ENCODE results near the gene IGF2BP2. TPM values are rescaled to one million over a fixed set of nuclear protein-coding genes. Genes with fewer than 3 reads are reported as not detected.

IGF2BP2 gene
- total RNA-seq, 1 experiment from 2014 or later: 135 TPM

DNA sequence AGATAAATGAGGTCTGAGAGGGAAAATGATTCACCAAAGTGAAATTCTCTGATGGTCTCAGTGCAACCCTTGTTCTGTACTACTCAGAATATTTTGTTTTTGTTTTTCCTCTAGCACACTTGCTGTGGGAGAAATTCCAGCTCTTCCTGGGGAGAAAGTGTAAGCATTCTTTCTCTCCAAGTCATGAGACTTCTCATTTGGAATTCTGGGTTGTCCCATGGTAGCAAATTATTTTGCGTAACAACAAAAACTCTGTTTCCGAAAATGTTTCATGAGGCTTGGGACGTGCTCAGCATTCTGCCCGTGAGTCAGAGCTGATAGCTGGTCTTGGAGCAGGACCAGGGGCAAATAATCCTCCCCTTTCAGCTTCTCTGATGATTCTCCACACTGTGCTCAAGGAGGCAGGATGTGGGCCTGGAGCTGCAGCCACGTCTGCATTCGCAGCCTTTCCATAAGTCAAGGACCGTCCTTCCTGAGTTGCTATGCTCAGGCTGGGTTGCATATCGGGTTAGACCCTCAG lies 168.5 kb downstream of the IGF2BP2 start:
- no peak overlapping the region for H3K4me2 ChIP-seq (ENCODE audit: low read length)
- RAD21 ChIA-PET (ENCODE audit: low non-redundant PET in 1 of 2, low total read pairs in 2 of 2, uncharacterized antibody in 2 of 2, unreplicated experiment in 2 of 2): no interaction called here
- H3K36me3 ChIP-seq (ENCODE audit: control insufficient read depth in 1 of 2, insufficient read depth in 2 of 2, low read length in 2 of 2): peaks cover 30 to 46% of the 10 kb centered on the region in 2 experiments
- H3K27me3 ChIP-seq (ENCODE audit: insufficient read depth, low read length): no peaks in the 10 kb centered on the region
- CTCF ChIA-PET: no interaction called here
- no peak for DNase-seq (ENCODE audit: low read depth, low spot score)
- H3K4me3 ChIP-seq (replicated peaks in 1 of 2; ENCODE audit: low read depth in 1 of 2, low read length in 2 of 2): no peak overlapping the region
- no TSS peak for BruUV-seq (replicated peaks)
- POLR2A ChIA-PET: no interaction called here
- no peak overlapping the region for H3K9ac ChIP-seq (ENCODE audit: low read length)
- H4K20me1 ChIP-seq (ENCODE audit: insufficient read depth): no peaks in the 10 kb centered on the region
- no peak overlapping the region for H3K27ac ChIP-seq (ENCODE audit: low read depth, low read length)
- TF ChIP-seq POLR2AphosphoS5 (IDR thresholded peaks at IDR 0.05; ENCODE audit: low read depth, low read length): no peak
- no peak for TF ChIP-seq TCF7L2 (IDR thresholded peaks at IDR 0.05; ENCODE audit: borderline replicate concordance, extremely low read depth, insufficient read depth, insufficient read length)
- TF ChIP-seq, protein P1, sequence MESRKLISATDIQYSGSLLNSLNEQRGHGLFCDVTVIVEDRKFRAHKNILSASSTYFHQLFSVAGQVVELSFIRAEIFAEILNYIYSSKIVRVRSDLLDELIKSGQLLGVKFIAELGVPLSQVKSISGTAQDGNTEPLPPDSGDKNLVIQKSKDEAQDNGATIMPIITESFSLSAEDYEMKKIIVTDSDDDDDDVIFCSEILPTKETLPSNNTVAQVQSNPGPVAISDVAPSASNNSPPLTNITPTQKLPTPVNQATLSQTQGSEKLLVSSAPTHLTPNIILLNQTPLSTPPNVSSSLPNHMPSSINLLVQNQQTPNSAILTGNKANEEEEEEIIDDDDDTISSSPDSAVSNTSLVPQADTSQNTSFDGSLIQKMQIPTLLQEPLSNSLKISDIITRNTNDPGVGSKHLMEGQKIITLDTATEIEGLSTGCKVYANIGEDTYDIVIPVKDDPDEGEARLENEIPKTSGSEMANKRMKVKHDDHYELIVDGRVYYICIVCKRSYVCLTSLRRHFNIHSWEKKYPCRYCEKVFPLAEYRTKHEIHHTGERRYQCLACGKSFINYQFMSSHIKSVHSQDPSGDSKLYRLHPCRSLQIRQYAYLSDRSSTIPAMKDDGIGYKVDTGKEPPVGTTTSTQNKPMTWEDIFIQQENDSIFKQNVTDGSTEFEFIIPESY (IDR thresholded peaks at IDR 0.05; ENCODE audit: extremely low read depth, insufficient replicate concordance, low read length): no peak
- TF ChIP-seq CBX3 (IDR thresholded peaks at IDR 0.05; ENCODE audit: low read depth): no peak
- TF ChIP-seq SRF (IDR thresholded peaks at IDR 0.05; ENCODE audit: low read depth): no peak
- TF ChIP-seq ZNF274 (IDR thresholded peaks at IDR 0.05; ENCODE audit: low read depth, low read length): no peak
- no peak for TF ChIP-seq EZH2phosphoT487 (IDR thresholded peaks at IDR 0.05; ENCODE audit: borderline replicate concordance)
- no peak for TF ChIP-seq SIN3A (IDR thresholded peaks at IDR 0.05; ENCODE audit: low read depth)
- no peak for TF ChIP-seq JUND (IDR thresholded peaks at IDR 0.05)
- no peak for TF ChIP-seq RAD21 (IDR thresholded peaks at IDR 0.05; ENCODE audit: low read depth)
- no peak for TF ChIP-seq CEBPB (IDR thresholded peaks at IDR 0.05; ENCODE audit: low read depth)
- H3K9me3 ChIP-seq (ENCODE audit: control insufficient read depth in 1 of 2, insufficient read depth in 1 of 2, low read depth in 1 of 2, low read length in 2 of 2): no peaks in the 10 kb centered on the region
- H3K9me2 ChIP-seq (ENCODE audit: insufficient read depth): no peaks in the 10 kb centered on the region
- ATAC-seq: no peak
- H2AFZ ChIP-seq (ENCODE audit: low read depth, low read length, poor library complexity, severe bottlenecking): no peak overlapping the region
- H3K79me2 ChIP-seq (ENCODE audit: insufficient read depth, low read length): peaks cover 7% of the 10 kb centered on the region; the same call in 1 of the 2 replicates
- peaks cover 2 to 24% of the 10 kb centered on the region in 2 experiments; a peak in 3 of 4 replicates for H3K4me1 ChIP-seq (ENCODE audit: control insufficient read depth in 1 of 2, insufficient read depth in 2 of 2, low read length in 2 of 2)
- intact Hi-C loops (cut with micrococcal nuclease): no loop called here

All from HCT116 (cell line).